ENCODE results near the gene RASGEF1C.

The RASGEF1C gene

GRCh38 chr5:180082633-180083420, 126.2 kb downstream of the RASGEF1C start:
- peak; percentile 96 for DNase-seq (ENCODE audit: low read depth, low spot score)

DNA sequence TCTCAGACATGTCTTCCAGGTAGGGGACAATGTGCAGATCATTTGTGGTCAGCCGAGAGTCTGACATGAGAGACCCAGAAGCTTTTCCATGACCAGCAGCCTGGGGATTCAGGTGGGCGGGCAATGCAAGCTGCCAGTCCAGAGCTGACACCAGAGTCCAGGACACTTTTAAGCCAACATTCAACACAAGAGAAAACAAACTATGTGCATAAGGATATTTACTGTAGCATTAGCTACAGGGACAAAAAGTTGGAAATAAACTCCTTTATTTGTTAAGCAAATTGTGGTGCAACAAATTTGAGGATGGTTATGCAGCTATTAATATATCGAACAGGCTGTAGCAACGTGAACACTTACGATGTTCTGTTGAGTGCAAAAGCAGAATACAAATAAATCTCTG, 127.5 kb downstream of the RASGEF1C start:
- no peak for DNase-seq (ENCODE audit: low read depth, low spot score)

- DNase-seq (ENCODE audit: low read depth, low spot score) = no peak
These were observed 128.3 kb downstream of the RASGEF1C start for GRCh38 chr5:180080486-180081280.

DNA sequence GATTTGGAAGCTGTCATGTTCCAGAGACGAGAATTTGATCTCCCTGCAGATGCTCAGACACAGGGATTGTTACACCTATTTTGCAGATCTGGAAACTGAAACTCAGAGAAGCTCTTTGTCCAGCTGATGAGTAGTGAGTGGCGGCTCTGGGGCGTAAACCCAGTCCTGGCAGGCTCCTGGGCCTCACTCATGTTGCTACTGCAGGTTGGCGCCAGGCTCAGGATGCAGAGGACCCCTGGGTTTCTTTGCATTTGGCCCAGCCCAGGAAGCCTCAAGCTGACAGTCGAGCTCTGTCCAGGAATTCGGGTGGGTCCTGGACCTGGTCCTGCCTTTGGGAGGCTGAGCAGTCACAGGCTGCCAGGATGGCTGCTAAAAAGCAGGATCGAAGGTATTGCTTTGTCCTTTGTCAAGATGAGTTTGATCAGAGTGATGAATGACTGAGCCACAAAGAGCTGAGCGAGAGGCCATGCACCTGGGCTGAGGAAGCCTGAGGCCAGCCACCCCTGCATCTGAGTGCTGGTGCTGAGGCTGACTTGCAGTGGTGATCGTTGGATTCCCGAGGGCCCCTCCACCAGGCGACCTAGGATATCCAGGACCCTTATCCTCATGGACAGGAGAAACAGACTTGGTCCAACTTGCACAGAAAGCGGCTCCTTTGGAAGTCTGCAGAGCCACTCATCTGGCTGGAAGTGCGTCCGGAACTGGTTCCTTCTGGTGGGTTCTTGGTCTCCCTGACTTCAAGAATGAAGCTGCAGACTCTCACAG, 129.1 kb downstream of the RASGEF1C start:
- no peak for DNase-seq (ENCODE audit: low read depth, low spot score)

- no peak for DNase-seq (ENCODE audit: low read depth, low spot score)
These were observed 130.7 kb downstream of the RASGEF1C start for GRCh38 chr5:180078348-180078747.

GRCh38 chr5:180077594-180078284, 131.3 kb downstream of the RASGEF1C start:
- no peak for DNase-seq (ENCODE audit: low read depth, low spot score)

GRCh38 chr5:180075703-180076102, 133.3 kb downstream of the RASGEF1C start:
- no peak for DNase-seq (ENCODE audit: low read depth, low spot score)

DNA sequence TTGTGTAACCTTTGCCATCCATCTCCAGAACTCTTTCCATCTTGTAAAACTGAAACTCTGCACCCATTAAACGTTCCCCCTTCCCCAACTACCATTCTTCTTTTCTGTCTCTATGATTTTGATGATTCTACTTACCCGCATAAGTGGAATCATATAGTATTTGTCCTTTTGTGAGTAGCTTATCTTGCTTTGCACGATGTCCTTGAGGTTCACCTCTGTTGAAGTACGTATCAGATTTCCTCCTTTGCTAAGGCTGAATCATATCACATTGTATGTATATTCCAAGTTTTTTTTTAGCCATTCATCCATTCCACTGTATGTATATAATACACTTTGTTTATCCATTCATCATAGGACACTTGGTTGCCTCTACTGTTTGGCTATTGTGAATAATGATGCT, 134.5 kb downstream of the RASGEF1C start:
- DNase-seq (ENCODE audit: low read depth, low spot score) = no peak

GRCh38 chr5:180072556-180072955, 136.5 kb downstream of the RASGEF1C start:
- no peak for DNase-seq (ENCODE audit: low read depth, low spot score)

- DNase-seq (ENCODE audit: low read depth, low spot score) = no peak
These were observed 136.8 kb downstream of the RASGEF1C start for GRCh38 chr5:180072256-180072548.

DNA sequence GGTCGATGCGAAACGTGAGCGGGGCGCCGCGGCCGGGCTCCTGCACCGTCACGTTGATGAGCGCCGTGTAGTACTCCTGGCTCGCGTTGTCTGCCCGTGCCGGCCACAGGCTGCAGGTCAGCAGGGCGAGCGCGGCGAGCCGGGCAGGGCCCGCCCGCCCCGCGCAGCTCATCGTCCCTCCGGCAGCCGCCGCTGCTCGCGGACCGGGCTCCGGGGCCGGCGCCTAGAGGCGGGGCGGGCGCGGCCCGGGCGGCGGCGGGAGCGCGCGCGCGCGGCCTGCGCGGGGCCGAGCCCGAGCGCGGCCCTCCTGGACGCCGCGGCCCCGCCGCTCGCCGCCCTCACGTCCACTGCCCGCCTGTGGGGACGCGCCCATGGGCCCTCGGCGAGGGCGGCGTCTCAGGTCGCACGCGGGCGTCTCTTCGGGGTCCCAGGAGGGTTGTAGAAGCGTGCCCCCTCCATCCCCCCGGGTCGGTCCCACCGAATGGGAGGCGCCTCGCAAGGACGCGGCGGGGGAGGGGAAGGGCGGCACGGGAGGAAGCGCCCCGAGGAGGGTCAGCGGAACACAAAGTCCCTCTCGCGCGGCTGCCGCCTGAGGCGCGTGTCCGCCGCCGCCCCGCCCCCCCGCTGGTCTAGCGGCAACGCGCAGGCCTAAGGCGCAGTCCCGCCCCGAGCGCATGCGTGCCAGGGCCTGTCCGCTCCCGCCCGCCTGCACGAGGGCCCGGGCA, 137.3 kb downstream of the RASGEF1C start, which contains the start of gene RNF130:
Gene RNF130, minus strand, starts transcription at position 229 of the 725 bp plus-strand sequence. Its CDS starts 57 bp downstream, at position 172.
- DNase-seq (ENCODE audit: low read depth, low spot score) = no peak

- DNase-seq (ENCODE audit: low read depth, low spot score) = no peak
These were observed 138.1 kb downstream of the RASGEF1C start for GRCh38 chr5:180070756-180071530.

DNA sequence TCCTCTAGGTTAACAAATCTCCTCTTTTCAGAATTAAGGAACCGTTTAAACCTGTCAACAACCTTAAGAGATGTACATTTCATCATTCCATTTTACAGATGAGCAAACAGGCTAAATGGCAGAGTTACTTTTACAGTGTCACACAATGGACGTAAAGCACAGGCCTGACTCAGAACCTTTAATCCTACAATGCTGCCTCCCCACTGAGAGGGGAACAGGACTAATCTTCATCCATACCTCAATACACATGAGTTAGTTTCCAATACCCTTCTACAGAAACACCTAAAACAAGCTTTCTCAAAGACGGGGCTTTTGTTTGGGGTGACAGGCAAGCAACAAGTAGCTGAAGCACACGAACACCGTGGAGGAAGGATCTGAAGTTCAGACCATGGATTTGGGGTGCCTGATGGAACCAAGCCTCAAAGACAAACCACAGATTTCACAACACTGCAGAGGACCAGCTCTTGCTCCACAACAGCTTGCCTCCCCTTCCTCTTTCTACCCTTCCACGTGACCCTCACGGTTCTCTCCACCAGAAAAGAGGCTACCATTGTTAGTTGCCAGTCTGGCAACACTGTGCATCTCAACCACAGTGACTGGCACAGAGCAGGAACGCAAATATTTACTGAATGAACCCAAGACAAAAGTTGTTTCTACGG, 139.3 kb downstream of the RASGEF1C start:
- DNase-seq (ENCODE audit: low read depth, low spot score) = no peak

DNA sequence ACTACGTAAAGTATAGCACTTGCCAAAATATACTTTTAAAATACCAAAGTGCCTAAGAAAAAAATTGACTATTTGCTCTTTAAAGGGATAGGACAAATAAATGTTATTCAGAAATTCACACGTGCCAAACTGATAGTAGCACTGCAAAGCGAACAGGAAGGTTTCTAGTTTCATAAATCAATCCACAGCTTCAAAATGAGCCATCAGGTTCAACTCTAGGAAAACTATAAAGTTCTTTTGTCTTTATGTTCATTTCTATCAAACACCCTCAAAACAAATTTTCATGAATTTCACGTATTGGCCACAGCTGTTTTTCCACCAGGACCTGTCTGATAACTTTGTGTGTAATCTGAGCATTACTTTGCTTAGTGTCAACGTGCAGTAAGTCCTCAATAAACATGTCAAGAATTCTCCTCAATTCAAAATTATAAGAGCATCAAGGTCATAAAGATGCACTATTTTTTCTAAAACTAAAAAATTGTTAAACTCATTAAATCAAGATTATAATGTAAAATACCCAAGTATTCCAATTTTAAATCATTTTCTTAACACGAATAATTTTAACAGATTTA, 140.4 kb downstream of the RASGEF1C start:
- no peak for DNase-seq (ENCODE audit: low read depth, low spot score)

DNA sequence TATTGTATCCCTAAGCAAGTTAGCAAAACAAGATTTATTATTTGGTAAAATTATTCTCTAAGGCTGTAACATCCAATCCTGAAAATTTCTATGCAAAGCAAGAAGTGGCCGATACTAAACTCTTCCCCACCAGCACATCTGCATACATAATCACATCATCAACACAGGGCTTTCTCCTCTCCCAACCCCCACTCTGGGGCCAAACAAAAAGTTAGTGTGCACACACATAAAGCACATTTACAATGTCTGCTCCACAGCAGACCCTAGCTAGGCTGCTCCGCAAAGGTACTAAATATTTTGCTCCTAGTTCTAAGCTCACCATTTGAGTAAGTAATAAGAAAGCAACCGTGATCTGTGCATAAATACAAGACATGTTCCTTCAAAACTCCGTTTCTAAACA, 141.0 kb downstream of the RASGEF1C start:
- DNase-seq (ENCODE audit: low read depth, low spot score) = no peak

DNA sequence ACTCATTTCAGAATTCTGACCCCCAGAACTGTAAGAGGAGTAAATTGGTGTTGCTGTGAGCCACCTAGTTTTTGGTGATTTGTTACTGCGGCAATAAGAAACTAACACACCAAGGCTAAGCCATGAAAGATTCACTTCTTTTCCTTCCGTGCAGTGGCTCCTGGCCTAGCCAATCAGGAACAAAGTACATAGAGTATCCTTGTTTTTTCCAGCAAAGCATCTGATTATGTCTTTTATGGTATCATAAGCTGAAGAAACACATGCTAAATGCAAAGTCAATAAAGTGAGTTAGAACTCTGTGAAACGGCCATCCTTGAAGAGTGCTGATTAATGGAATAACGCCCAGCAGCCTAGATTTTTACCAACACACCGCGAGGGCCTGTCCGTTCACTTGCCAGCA, 148.8 kb downstream of the RASGEF1C start:
- no peak for DNase-seq (ENCODE audit: low read depth, low spot score)

GRCh38 chr5:180059326-180059725, 149.7 kb downstream of the RASGEF1C start:
- no peak for DNase-seq (ENCODE audit: low read depth, low spot score)

DNA sequence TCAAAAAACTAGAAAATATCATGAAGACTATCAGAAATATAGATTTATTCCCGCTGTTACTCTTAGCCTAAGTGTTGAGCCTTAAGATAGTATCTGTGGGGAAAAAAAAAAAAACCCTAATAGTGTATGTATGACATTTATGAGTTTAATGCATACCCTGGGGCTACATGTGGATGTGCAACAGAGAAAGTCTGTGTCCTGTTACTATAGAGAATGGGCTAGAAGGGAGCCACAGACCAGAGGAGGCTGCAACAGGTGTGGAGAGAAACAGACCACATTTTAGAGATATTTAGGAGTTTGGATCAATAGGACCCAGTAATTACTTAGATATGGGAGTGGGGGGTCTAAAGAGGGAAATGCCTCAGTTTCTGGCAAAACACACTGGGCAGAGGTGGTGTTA, 152.9 kb downstream of the RASGEF1C start:
- DNase-seq (ENCODE audit: low read depth, low spot score) = no peak

DNA sequence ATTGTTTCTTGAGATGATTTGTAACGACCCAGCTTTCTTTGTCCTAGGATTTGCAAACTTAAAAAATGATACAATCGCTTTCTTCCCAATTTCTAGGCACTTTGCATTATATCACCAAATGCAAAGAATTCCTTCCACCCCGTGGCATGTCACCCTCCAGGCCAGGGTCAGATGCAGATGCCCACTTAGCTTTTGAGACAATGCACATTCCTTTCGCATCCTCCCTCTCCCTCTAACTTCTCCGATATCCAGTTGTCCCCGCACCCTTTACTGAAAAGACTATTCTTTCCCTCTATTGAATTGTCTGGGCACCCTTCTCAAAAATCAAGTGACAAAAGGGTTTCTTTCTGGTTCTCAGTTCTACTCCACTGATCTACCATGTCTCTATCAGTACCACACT, 154.8 kb downstream of the RASGEF1C start:
- no peak for DNase-seq (ENCODE audit: low read depth, low spot score)
